Umbilical cord (tissue), 2 donors: ENCODE results near the gene BTBD9. TPM values are rescaled to one million over a fixed set of nuclear protein-coding genes. Genes with fewer than 3 reads are reported as not detected.
"Not testable (repeated sequence)": the region's sequence is repeated elsewhere in the genome, so short reads cannot be mapped to it uniquely, and the experiment has no call there.

Experiments
- DNase-seq: peaks from one replicate; pipeline ENCODE4 v3.0.0-alpha.2; 2015; ENCODE audit warnings: low spot score
- total RNA-seq: library from RNA; depleted of rRNA; stranded (reverse); fragments of >200 nt; gene quantifications from one replicate; pipeline ENCODE4 v1.2.3, GENCODE V29; 2014; ENCODE audit warnings: low replicate concordance; ENCODE audit not compliant: insufficient read depth

Gene BTBD9
- total RNA-seq, 1 donor from 2014 or later: 7.0 TPM

- DNase-seq: no peak
Observed at GRCh38 chr6:38432479-38432878, 207.2 kb downstream of the BTBD9 start.

- DNase-seq: no peak
Observed at GRCh38 chr6:38432079-38432478, 207.7 kb downstream of the BTBD9 start.

- DNase-seq: no peak
Observed at GRCh38 chr6:38429546-38429945, 210.2 kb downstream of the BTBD9 start.

- no peak for DNase-seq
Observed at GRCh38 chr6:38427492-38428210, 212.1 kb downstream of the BTBD9 start.

GRCh38 chr6:38425788-38426488 lies 213.8 kb downstream of the BTBD9 start:
- DNase-seq: not testable (repeated sequence)

GRCh38 chr6:38423746-38424145 lies 216.0 kb downstream of the BTBD9 start:
- DNase-seq: no peak

- DNase-seq: no peak
Observed at GRCh38 chr6:38420207-38420606, 219.5 kb downstream of the BTBD9 start.

GRCh38 chr6:38417521-38417920 lies 222.2 kb downstream of the BTBD9 start:
- no peak for DNase-seq

GRCh38 chr6:38415231-38416005 lies 224.3 kb downstream of the BTBD9 start:
- peak; percentile 6 for DNase-seq

- DNase-seq: peak; percentile 28
Observed at GRCh38 chr6:38413102-38413800, 226.5 kb downstream of the BTBD9 start.

- no peak for DNase-seq
Observed at GRCh38 chr6:38407192-38407591, 232.5 kb downstream of the BTBD9 start.

- no peak for DNase-seq
Observed at GRCh38 chr6:38406096-38406495, 233.6 kb downstream of the BTBD9 start.

GRCh38 chr6:38404900-38405556 lies 234.7 kb downstream of the BTBD9 start:
- DNase-seq: peak; percentile 41

- no peak for DNase-seq
Observed at GRCh38 chr6:38404355-38404754, 235.4 kb downstream of the BTBD9 start.

- DNase-seq: no peak
Observed at GRCh38 chr6:38403548-38403947, 236.2 kb downstream of the BTBD9 start.

GRCh38 chr6:38400764-38401163 lies 239.0 kb downstream of the BTBD9 start:
- DNase-seq: no peak

GRCh38 chr6:38400101-38400500 lies 239.6 kb downstream of the BTBD9 start:
- no peak for DNase-seq

GRCh38 chr6:38396209-38396608 lies 243.5 kb downstream of the BTBD9 start:
- no peak for DNase-seq

GRCh38 chr6:38393986-38394385 lies 245.7 kb downstream of the BTBD9 start:
- DNase-seq: no peak

- no peak for DNase-seq
Observed at GRCh38 chr6:38391626-38392579, 247.8 kb downstream of the BTBD9 start.
